NT2/D1 (cell line): ENCODE data around the gene TMEM273.

ENCODE experiments used
- DNase-seq: peaks from one replicate; pipeline ENCODE4 v3.0.0-alpha.2; 2011; ENCODE audit warnings: low read depth, low spot score
- H3K27me3 ChIP-seq: 2 replicates; pipeline ENCODE4 v1.6.0; 2011; ENCODE audit warnings: mild to moderate bottlenecking; ENCODE audit not compliant: insufficient read length, insufficient read depth
- H3K36me3 ChIP-seq: 2 replicates; pipeline ENCODE4 v1.6.1; 2011; ENCODE audit warnings: mild to moderate bottlenecking, low read length, mixed read lengths; ENCODE audit not compliant: insufficient read depth, insufficient read length
- H3K4me1 ChIP-seq: 2 replicates; pipeline ENCODE4 v1.5.1; 2011; ENCODE audit not compliant: insufficient read depth, insufficient read length
- H3K4me3 ChIP-seq: 2 replicates; pipeline ENCODE4 v1.5.1; 2011; ENCODE audit warnings: low read depth; ENCODE audit not compliant: insufficient read length
- H3K9ac ChIP-seq: 2 replicates; pipeline ENCODE4 v1.6.0; 2011; ENCODE audit warnings: low read depth; ENCODE audit not compliant: insufficient read length
- H3K9me3 ChIP-seq: 2 replicates; pipeline ENCODE4 v1.5.1; 2011; ENCODE audit warnings: mild to moderate bottlenecking, low read length; ENCODE audit not compliant: insufficient read depth
- SUZ12 ChIP-seq: IDR thresholded peaks from 2 replicates; pipeline ENCODE4 v1.6.1; 2011; ENCODE audit not compliant: insufficient read length, insufficient read depth; ENCODE audit errors: extremely low read depth
- YY1 ChIP-seq: IDR thresholded peaks from 2 replicates; pipeline ENCODE4 v1.6.1; 2011; ENCODE audit not compliant: insufficient read length, insufficient read depth
- ZNF274 ChIP-seq: IDR thresholded peaks from 2 replicates; pipeline ENCODE4 v1.6.1; 2011; ENCODE audit warnings: mild to moderate bottlenecking, low read depth, low read length

The TMEM273 gene

GRCh38 chr10:49187044-49187484 is 1.1 kb downstream of the TMEM273 start:
- Histone ChIP-seq H3K9ac (no peak overlapping the region), H3K4me3 (no peak overlapping the region)

GRCh38 chr10:49186613-49187012 is 1.6 kb downstream of the TMEM273 start:
- Histone ChIP-seq H3K27me3 (no peaks in the 10 kb centered on the region), H3K9ac (no peak overlapping the region), H3K9me3 (no peaks in the 10 kb centered on the region), H3K36me3 (no peaks in the 10 kb centered on the region), H3K4me1 (no peaks in the 10 kb centered on the region), H3K4me3 (no peak overlapping the region)
- TF ChIP-seq SUZ12 (no peak), YY1 (no peak), ZNF274 (no peak)
- no peak for DNase-seq

More at GRCh38 chr10:49187044-49187484, 1.1 kb downstream of the TMEM273 start:
- H3K4me1 ChIP-seq = no peaks in the 10 kb centered on the region
- no peak for DNase-seq
- no peaks in the 10 kb centered on the region for H3K27me3 ChIP-seq
- no peaks in the 10 kb centered on the region for H3K36me3 ChIP-seq
- no peaks in the 10 kb centered on the region for H3K9me3 ChIP-seq
- TF ChIP-seq SUZ12 (no peak), YY1 (no peak), ZNF274 (no peak)

GRCh38 chr10:49185213-49185612 is 3.0 kb downstream of the TMEM273 start:
- no peaks in the 10 kb centered on the region for H3K36me3 ChIP-seq
- no peak for DNase-seq
- H3K9ac ChIP-seq = no peak overlapping the region
- H3K4me1 ChIP-seq = no peaks in the 10 kb centered on the region
- no peaks in the 10 kb centered on the region for H3K9me3 ChIP-seq
- H3K27me3 ChIP-seq = no peaks in the 10 kb centered on the region
- H3K4me3 ChIP-seq = no peak overlapping the region
- TF ChIP-seq YY1 (no peak), SUZ12 (no peak), ZNF274 (no peak)

GRCh38 chr10:49184642-49185111 is 3.5 kb downstream of the TMEM273 start:
- H3K4me1 ChIP-seq = no peaks in the 10 kb centered on the region
- no peaks in the 10 kb centered on the region for H3K9me3 ChIP-seq
- no peaks in the 10 kb centered on the region for H3K36me3 ChIP-seq
- no peak for DNase-seq
- H3K4me3 ChIP-seq = no peak overlapping the region
- no peaks in the 10 kb centered on the region for H3K27me3 ChIP-seq
- H3K9ac ChIP-seq = no peak overlapping the region
- TF ChIP-seq YY1 = no peak
- no peak for TF ChIP-seq SUZ12
- TF ChIP-seq ZNF274 = no peak

GRCh38 chr10:49183596-49184542 is 4.3 kb downstream of the TMEM273 start:
- TF ChIP-seq ZNF274 = no peak
- TF ChIP-seq YY1 = no peak
- no peak for TF ChIP-seq SUZ12
- H3K27me3 ChIP-seq = no peaks in the 10 kb centered on the region

GRCh38 chr10:49182776-49183175 is 5.4 kb downstream of the TMEM273 start:
- DNase-seq = no peak
- Histone ChIP-seq H3K4me1 (no peaks in the 10 kb centered on the region), H3K9ac (no peak overlapping the region), H3K27me3 (no peaks in the 10 kb centered on the region), H3K9me3 (no peaks in the 10 kb centered on the region), H3K36me3 (no peaks in the 10 kb centered on the region), H3K4me3 (no peak overlapping the region)
- TF ChIP-seq SUZ12 (no peak), YY1 (no peak), ZNF274 (no peak)

More at GRCh38 chr10:49183596-49184542, 4.3 kb downstream of the TMEM273 start:
- Histone ChIP-seq H3K36me3 (no peaks in the 10 kb centered on the region), H3K4me1 (no peaks in the 10 kb centered on the region), H3K4me3 (no peak overlapping the region), H3K9ac (no peak overlapping the region), H3K9me3 (no peaks in the 10 kb centered on the region)
- no peak for DNase-seq

- DNase-seq = no peak
- Histone ChIP-seq H3K9me3 (no peaks in the 10 kb centered on the region), H3K36me3 (no peaks in the 10 kb centered on the region), H3K27me3 (no peaks in the 10 kb centered on the region), H3K9ac (no peak overlapping the region), H3K4me1 (no peaks in the 10 kb centered on the region), H3K4me3 (no peak overlapping the region)
- TF ChIP-seq YY1 = no peak
- no peak for TF ChIP-seq ZNF274
- no peak for TF ChIP-seq SUZ12
Observed at GRCh38 chr10:49180444-49180860, 7.7 kb downstream of the TMEM273 start.
